ENCODE results near the gene SIPA1L2.

Gene SIPA1L2

DNA sequence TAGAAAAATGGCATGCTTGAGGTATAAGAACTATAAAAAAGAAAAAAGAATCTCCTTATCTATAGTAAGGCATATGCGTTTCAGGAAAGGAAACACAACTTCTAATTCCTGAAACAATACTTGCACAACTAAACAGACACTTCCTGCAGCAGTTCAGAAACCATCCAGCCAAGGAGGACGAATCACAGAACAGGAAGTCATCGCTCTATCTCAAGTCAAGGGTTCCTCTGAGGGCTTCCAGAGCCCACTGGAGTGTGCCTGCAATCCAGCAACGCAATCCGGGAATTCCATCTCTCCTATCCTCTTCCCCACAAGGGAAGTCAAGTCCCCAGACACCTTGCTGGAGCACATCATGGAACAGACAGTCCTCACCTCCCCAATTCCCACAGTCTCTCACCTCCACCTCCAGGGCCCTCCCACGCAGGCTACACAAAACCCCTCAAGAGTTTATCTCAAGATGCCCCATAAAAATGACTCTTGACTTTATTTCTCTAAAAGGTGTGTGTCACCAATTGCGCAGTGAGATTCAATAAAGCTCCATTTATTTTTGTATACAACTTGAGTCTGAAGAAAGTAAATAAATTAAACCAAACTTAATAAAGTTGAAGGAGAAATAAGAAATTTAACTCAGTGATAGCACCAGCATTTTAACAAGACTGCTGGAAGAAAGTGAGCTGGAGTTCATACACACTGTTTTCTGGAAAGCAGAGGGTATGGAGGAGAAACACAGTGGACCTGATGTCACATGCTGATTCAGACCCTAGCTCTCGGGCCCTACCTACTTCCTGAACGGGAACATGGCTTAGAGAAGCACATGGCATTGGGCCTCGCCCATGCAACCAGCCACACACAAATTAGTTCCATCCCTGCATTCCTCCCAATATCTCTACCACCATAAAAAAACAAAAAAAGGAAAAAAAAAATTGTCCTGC is 39.9 kb downstream of the SIPA1L2 start:
- no peak for DNase-seq

DNA sequence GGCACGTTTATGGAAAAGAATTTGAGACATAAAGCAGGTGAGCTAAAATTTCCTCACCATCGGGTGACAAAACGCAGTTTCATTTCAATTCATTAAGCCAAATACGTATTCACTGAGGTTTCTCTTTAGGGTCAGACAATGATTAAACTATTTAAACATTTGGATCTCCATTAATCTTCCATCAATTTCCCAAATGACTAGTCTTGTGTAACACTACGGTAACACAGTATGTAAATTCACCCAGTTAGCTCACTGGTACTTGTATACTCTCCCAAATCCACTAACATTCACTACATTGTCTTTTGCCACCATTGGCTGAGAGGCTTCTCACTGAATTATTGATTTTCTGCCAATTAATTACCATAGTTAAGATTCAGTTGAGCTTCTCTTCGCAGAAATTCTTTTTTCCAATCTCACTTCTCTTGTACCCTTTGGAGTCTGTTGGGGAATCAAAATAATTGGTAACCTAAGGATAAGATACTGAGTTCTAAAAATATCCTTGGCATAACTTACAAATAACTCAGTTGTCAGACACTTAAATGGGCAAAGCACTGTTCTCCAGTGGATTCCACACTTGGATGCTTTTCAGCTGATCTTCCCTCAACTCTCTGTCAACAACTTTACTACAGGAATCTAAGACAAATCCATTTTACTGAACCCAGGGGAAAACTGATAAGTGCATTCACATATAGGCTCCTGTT is 40.7 kb downstream of the SIPA1L2 start:
- no peak for DNase-seq

DNA sequence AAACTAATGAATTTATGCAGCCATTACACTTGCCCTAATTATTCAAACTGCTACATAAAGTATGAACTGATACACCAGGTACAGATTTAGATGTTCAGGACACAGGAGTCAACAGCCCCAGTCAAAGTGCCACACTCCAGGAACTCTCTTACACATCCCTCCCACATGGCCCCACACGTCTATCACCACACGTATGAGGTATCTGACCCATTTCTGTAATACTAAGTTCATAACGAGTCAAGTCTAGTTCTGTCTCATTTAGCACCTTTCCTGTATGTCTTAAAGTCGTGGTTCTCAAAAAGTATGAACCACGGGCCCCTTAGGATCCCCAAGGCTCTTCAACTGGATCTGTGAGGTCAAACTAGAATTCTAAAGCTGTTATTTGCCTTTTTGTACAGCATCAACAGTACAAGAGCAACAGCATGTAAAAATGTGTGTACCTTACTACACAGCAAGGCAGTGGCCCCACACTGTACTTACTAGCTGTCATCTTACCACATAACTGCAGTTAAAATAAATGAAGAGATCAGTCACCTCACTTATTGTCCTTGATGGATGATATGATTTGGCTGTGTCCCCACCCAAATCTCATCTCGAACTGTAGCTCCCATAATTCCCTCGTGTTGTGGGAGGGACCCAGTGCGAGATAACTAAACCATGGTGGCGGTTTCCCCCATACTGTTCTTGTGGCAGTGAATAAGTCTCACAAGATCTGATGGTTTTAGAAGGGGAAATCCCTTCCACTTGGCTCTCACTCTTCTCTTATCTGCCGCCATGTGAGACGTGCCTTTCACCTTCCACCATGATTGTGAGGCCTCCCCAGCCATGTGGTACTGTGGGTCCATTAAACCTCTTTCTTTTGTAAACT is 42.6 kb downstream of the SIPA1L2 start:
- no peak for DNase-seq

DNA sequence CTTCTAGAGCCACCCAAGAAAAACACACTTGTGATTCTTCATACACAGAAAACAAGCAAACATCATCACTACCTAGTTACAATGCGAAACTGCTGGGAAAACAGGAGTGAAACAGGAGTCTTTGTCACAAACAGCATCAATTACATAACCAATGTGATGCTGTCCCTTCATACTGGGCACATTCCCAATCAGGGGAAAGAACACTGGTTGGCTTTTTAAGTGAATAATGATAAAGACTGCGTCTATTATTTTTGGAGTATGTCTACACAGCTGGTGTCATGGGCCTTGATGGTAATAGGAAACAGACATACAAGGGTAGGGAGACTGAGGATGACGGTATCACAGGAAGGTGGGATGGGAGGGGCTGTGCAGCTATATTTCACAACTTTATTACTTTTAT is 43.3 kb downstream of the SIPA1L2 start:
- no peak for DNase-seq

DNA sequence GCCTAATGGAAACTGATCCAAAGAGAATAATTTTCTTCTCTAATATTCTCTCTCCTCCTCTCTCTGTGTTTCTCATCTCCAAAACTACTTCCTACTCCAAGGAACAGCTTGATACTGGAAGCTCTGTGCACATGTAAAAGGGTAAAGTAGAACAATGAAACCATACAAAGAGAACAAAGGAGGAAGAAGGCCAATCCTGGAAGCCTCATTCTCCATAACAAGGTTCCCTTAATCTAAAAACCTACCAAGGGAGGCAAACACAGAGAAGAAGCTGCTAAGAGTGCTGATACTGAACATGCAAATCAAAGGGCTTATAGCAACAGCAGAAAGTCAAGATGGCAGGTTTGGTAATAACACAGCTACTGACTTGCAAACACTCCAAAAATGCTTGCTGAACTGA is 44.4 kb downstream of the SIPA1L2 start:
- DNase-seq: no peak

DNA sequence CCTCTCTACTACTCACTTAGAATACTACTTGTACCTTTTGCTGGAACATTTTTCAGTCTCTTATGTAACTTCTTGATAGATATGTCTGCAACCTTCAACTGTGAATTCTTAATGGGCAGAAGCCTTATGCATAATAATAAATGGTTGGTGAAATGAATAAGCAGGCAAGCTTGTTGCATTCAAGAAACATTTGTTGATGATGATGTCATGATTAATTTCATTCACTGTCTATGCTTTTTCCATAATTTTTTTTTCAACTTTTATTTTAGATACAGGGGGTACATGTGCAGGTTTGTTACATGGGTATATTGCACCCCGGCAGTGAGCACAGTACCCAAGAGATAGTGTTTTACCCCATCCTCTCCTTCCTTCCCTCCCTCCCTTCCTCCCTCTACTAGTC is 48.0 kb downstream of the SIPA1L2 start:
- DNase-seq: no peak
